ENCODE results near the gene PSAPL1. TPM values are rescaled to one million over a fixed set of nuclear protein-coding genes. Genes with fewer than 3 reads are reported as not detected.

Gene PSAPL1
- polyA plus RNA-seq (2012; rRNA removed) = 0.02 and 0.03 TPM in 2 replicates
- 0.01 TPM in 2 replicates for polyA plus RNA-seq (2012; cell fraction: cytosol; rRNA removed)
- 0.01 and 0.02 TPM in 2 replicates for polyA plus RNA-seq (2012; cell fraction: nucleus; rRNA removed)

DNA sequence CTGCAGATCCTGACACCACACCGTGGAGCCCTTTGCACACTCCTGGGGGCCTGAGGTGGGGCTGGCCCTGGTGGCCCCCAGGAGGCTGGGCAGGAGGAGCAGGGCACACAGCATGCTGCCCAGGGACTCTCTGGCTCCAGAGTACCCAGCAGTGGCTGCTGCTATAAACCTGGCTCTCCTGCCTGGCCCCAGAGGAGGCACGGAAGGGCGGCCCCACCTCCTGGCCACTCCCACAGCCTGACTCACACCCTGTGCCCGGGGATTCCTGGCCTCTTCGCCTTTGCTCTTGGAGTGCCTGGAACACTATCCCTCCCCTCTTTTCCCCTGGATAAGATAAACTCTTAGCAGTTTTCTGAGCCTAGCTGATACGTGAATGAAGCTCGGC is at the start of gene PSAPL1:
PSAPL1 (minus strand) TSS at position 165 of the 385 bp plus-strand sequence; CDS start at position 114, 51 bp downstream.
- H3K9me3 ChIP-seq = no peaks in the 10 kb centered on the region
- no peaks in the 10 kb centered on the region for H3K36me3 ChIP-seq (replicated peaks in 1 of 2; ENCODE audit: control insufficient read depth in 1 of 2, insufficient read depth in 2 of 2, low read length in 1 of 2)
- no peaks in the 10 kb centered on the region for H4K20me1 ChIP-seq (ENCODE audit: insufficient read depth)
- H3K4me2 ChIP-seq = no peak within 1 kb of the TSS
- H3K4me3 ChIP-seq (ENCODE audit: low read depth in 2 of 2, low read length in 1 of 2) = no peak within 1 kb of the TSS
- ChIA-PET CTCF (no interaction called here), POLR2A (interaction anchor here (0.6 kb wide), 1 partner anchor 461 kb away, joined by 3 read pairs; no protein-coding TSS in a partner anchor)
- no peak within 1 kb of the TSS for H3K9ac ChIP-seq
- WGBS (ENCODE audit: low lambda C conversion rate) = 40% methylated on average over 4 of the region's 7 CpGs
- H3K9me2 ChIP-seq = no peaks in the 10 kb centered on the region
- no peak within 1 kb of the TSS for H2AFZ ChIP-seq (ENCODE audit: low read depth)
- no peaks in the 10 kb centered on the region for H3F3A ChIP-seq (replicated peaks; ENCODE audit: insufficient read depth)
- no peak within 1 kb of the TSS for H3K27ac ChIP-seq (ENCODE audit: low read depth in 2 of 2, low read length in 1 of 2)
- no peaks in the 10 kb centered on the region; a peak in 1 of 4 replicates for H3K4me1 ChIP-seq (ENCODE audit: control insufficient read depth in 1 of 2, insufficient read depth in 2 of 2, low read depth in 1 of 2, low read length in 1 of 2)
- no peaks in the 10 kb centered on the region for H3K27me3 ChIP-seq (ENCODE audit: insufficient read depth)
- TF ChIP-seq FOXM1 (IDR thresholded peaks at IDR 0.05; ENCODE audit: low read depth) (no peak), JUND (IDR thresholded peaks at IDR 0.05) (no peak), ZBTB33 (IDR thresholded peaks at IDR 0.05; ENCODE audit: borderline replicate concordance, low read depth) (no peak), RFX5 (IDR thresholded peaks at IDR 0.05; ENCODE audit: low read length) (no peak), TAF1 (IDR thresholded peaks at IDR 0.05; ENCODE audit: borderline replicate concordance, low read depth, low read length) (no peak), EZH2phosphoT487 (IDR thresholded peaks at IDR 0.05; ENCODE audit: borderline replicate concordance, low read depth) (no peak), MEF2A (IDR thresholded peaks at IDR 0.05; ENCODE audit: borderline replicate concordance, low read depth) (no peak), ELF1 (IDR thresholded peaks at IDR 0.05) (no peak), GABPA (IDR thresholded peaks at IDR 0.05; ENCODE audit: low read depth) (no peak), POLR2AphosphoS5 (IDR thresholded peaks at IDR 0.05; ENCODE audit: low read depth, low read length) (no peak), GATA2 (CRISPR knock-in tag; IDR thresholded peaks at IDR 0.05) (no peak), TCF12 (IDR thresholded peaks at IDR 0.05) (no peak), FOXJ3 (CRISPR knock-in tag; IDR thresholded peaks at IDR 0.05) (no peak), SIN3A (IDR thresholded peaks at IDR 0.05; ENCODE audit: borderline replicate concordance, low read depth, low read length) (no peak)
- TF ChIP-seq, protein P1, sequence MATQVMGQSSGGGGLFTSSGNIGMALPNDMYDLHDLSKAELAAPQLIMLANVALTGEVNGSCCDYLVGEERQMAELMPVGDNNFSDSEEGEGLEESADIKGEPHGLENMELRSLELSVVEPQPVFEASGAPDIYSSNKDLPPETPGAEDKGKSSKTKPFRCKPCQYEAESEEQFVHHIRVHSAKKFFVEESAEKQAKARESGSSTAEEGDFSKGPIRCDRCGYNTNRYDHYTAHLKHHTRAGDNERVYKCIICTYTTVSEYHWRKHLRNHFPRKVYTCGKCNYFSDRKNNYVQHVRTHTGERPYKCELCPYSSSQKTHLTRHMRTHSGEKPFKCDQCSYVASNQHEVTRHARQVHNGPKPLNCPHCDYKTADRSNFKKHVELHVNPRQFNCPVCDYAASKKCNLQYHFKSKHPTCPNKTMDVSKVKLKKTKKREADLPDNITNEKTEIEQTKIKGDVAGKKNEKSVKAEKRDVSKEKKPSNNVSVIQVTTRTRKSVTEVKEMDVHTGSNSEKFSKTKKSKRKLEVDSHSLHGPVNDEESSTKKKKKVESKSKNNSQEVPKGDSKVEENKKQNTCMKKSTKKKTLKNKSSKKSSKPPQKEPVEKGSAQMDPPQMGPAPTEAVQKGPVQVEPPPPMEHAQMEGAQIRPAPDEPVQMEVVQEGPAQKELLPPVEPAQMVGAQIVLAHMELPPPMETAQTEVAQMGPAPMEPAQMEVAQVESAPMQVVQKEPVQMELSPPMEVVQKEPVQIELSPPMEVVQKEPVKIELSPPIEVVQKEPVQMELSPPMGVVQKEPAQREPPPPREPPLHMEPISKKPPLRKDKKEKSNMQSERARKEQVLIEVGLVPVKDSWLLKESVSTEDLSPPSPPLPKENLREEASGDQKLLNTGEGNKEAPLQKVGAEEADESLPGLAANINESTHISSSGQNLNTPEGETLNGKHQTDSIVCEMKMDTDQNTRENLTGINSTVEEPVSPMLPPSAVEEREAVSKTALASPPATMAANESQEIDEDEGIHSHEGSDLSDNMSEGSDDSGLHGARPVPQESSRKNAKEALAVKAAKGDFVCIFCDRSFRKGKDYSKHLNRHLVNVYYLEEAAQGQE (IDR thresholded peaks at IDR 0.05; ENCODE audit: low read depth, low read length) = no peak
- TF ChIP-seq, protein P2, sequence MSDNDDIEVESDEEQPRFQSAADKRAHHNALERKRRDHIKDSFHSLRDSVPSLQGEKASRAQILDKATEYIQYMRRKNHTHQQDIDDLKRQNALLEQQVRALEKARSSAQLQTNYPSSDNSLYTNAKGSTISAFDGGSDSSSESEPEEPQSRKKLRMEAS (IDR thresholded peaks at IDR 0.05; ENCODE audit: low read depth) = no peak
- TF ChIP-seq, protein P3, sequence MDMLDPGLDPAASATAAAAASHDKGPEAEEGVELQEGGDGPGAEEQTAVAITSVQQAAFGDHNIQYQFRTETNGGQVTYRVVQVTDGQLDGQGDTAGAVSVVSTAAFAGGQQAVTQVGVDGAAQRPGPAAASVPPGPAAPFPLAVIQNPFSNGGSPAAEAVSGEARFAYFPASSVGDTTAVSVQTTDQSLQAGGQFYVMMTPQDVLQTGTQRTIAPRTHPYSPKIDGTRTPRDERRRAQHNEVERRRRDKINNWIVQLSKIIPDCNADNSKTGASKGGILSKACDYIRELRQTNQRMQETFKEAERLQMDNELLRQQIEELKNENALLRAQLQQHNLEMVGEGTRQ (IDR thresholded peaks at IDR 0.05; ENCODE audit: borderline replicate concordance, low read depth, low read length) = no peak
- TF ChIP-seq, protein P4, sequence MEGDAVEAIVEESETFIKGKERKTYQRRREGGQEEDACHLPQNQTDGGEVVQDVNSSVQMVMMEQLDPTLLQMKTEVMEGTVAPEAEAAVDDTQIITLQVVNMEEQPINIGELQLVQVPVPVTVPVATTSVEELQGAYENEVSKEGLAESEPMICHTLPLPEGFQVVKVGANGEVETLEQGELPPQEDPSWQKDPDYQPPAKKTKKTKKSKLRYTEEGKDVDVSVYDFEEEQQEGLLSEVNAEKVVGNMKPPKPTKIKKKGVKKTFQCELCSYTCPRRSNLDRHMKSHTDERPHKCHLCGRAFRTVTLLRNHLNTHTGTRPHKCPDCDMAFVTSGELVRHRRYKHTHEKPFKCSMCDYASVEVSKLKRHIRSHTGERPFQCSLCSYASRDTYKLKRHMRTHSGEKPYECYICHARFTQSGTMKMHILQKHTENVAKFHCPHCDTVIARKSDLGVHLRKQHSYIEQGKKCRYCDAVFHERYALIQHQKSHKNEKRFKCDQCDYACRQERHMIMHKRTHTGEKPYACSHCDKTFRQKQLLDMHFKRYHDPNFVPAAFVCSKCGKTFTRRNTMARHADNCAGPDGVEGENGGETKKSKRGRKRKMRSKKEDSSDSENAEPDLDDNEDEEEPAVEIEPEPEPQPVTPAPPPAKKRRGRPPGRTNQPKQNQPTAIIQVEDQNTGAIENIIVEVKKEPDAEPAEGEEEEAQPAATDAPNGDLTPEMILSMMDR (IDR thresholded peaks at IDR 0.05) = no peak
- H3K79me2 ChIP-seq (ENCODE audit: insufficient read depth) = no peaks in the 10 kb centered on the region
- peak; percentile 52 for DNase-seq
